Activated gamma-delta T cell treated with anti-CD3 and anti-CD28 coated beads, Interleukin-2, amount 50 U/mL, for 16 hours (primary cell): Measurements from ENCODE around the gene MRPL4.
A peak's percentile ranks its signal among the peaks of the same experiment; 100 is the strongest.
"Not testable (repeated sequence)": the region's sequence is repeated elsewhere in the genome, so short reads cannot be mapped to it uniquely, and the experiment has no call there.

ENCODE experiments used
- DNase-seq: peaks from one replicate; pipeline ENCODE4 v3.0.0-alpha.2; 2020; ENCODE audit warnings: low read depth

The MRPL4 gene

GRCh38 chr19:10262771-10263170 is 10.8 kb downstream of the MRPL4 start:
- DNase-seq: no peak

GRCh38 chr19:10266706-10267105 is 14.7 kb downstream of the MRPL4 start:
- DNase-seq: no peak

GRCh38 chr19:10268071-10268470 is 16.1 kb downstream of the MRPL4 start:
- DNase-seq: no peak

- peak; percentile 82 for DNase-seq
Measured at GRCh38 chr19:10269333-10270179, 17.5 kb downstream of the MRPL4 start.

GRCh38 chr19:10270180-10270615 is 18.2 kb downstream of the MRPL4 start:
- peak; percentile 78 for DNase-seq

- DNase-seq: peak; percentile 70
Measured at GRCh38 chr19:10270616-10271394, 18.8 kb downstream of the MRPL4 start, which contains the start of gene ICAM1. ICAM1 (plus strand) TSS chr19:10271120; CDS start chr19:10271160, 40 bp downstream.

- DNase-seq: no peak
Measured at GRCh38 chr19:10271543-10272086, 19.6 kb downstream of the MRPL4 start.

- no peak for DNase-seq
Measured at GRCh38 chr19:10274589-10274988, 22.6 kb downstream of the MRPL4 start.

- no peak for DNase-seq
Measured at GRCh38 chr19:10277795-10278589, 26.0 kb downstream of the MRPL4 start.

GRCh38 chr19:10278935-10279334 is 26.9 kb downstream of the MRPL4 start:
- no peak for DNase-seq

- no peak for DNase-seq
Measured at GRCh38 chr19:10279737-10280442, 27.9 kb downstream of the MRPL4 start.

GRCh38 chr19:10282043-10282442 is 30.0 kb downstream of the MRPL4 start:
- DNase-seq: not testable (repeated sequence)

- no peak for DNase-seq
Measured at GRCh38 chr19:10283301-10284064, 31.5 kb downstream of the MRPL4 start.

- DNase-seq: no peak
Measured at GRCh38 chr19:10284065-10284959, 32.3 kb downstream of the MRPL4 start.

GRCh38 chr19:10284960-10285278 is 32.9 kb downstream of the MRPL4 start:
- no peak for DNase-seq

- no peak for DNase-seq
Measured at GRCh38 chr19:10285393-10285792, 33.4 kb downstream of the MRPL4 start.

GRCh38 chr19:10286803-10287737 is 35.1 kb downstream of the MRPL4 start, which contains the start of gene ICAM4:
ICAM4 (plus strand) TSS chr19:10286955; CDS start chr19:10287013, 58 bp downstream.
- DNase-seq: no peak

GRCh38 chr19:10288662-10289166 is 36.7 kb downstream of the MRPL4 start:
- DNase-seq: no peak
